ENCODE results near the gene LRRC4C.

DNA sequence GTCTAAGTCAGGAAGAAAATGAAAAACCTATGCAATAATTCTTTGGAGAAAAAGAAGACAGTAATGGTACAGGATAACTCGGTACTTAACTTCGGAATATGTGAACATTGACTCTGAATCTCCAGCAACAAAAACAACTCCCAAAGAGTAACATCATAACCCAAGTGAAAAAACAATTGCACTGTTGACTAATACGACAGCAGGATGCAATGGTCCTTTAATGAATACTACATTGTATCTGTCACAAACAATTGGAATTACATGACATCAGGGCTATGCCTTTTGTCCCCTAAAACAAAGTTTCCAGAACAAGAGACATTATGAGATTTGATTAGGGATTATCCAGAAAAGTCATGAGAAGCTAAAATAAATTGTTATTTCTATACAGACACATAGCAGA lies 1065.9 kb downstream of the LRRC4C start:
- TF ChIP-seq, protein P1, sequence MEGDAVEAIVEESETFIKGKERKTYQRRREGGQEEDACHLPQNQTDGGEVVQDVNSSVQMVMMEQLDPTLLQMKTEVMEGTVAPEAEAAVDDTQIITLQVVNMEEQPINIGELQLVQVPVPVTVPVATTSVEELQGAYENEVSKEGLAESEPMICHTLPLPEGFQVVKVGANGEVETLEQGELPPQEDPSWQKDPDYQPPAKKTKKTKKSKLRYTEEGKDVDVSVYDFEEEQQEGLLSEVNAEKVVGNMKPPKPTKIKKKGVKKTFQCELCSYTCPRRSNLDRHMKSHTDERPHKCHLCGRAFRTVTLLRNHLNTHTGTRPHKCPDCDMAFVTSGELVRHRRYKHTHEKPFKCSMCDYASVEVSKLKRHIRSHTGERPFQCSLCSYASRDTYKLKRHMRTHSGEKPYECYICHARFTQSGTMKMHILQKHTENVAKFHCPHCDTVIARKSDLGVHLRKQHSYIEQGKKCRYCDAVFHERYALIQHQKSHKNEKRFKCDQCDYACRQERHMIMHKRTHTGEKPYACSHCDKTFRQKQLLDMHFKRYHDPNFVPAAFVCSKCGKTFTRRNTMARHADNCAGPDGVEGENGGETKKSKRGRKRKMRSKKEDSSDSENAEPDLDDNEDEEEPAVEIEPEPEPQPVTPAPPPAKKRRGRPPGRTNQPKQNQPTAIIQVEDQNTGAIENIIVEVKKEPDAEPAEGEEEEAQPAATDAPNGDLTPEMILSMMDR (IDR thresholded peaks at IDR 0.05): no peak
- no peak for TF ChIP-seq POLR2A (IDR thresholded peaks at IDR 0.05)
